GM12878 (cell line): ENCODE measurements around the gene HUWE1. TPM values are rescaled to one million over a fixed set of nuclear protein-coding genes. Genes with fewer than 3 reads are reported as not detected.

Experiments used
- BHLHE40 ChIP-seq, 2 experiments: fragments of 450-650 bp in 1 of 2; IDR thresholded peaks; 2 replicates each; pipeline ENCODE4 v1.6.1; 2011 to 2017; ENCODE audit warnings: low read depth in 2 of 2, borderline replicate concordance in 1 of 2, improper control_type of control experiment in 1 of 2, low read length in 1 of 2, mild to moderate bottlenecking in 1 of 2
- BRCA1 ChIP-seq: IDR thresholded peaks from 2 replicates; pipeline ENCODE4 v1.6.1; 2011; ENCODE audit warnings: low read depth, low read length, improper control_type of control experiment
- CBX5 ChIP-seq: sonication (generic); IDR thresholded peaks from 2 replicates; pipeline ENCODE4 v1.6.1; 2016; ENCODE audit warnings: low read depth, moderate library complexity, mild to moderate bottlenecking, inconsistent platforms
- DPF2 ChIP-seq: fragments of 450-650 bp; IDR thresholded peaks from 2 replicates; pipeline ENCODE4 v1.6.1; 2017; ENCODE audit warnings: mild to moderate bottlenecking
- IKZF1 ChIP-seq: fragments of 450-650 bp; conservative IDR thresholded peaks from 2 replicates; pipeline ENCODE4 v1.6.1; 2017; ENCODE audit warnings: antibody characterized with exemption, mild to moderate bottlenecking
- KLF5 ChIP-seq: fragments of 450-650 bp; IDR thresholded peaks from 2 replicates; pipeline ENCODE4 v1.6.1; 2014; ENCODE audit warnings: mild to moderate bottlenecking; ENCODE audit not compliant: partially characterized antibody
- NR2F1 ChIP-seq: fragments of 450-650 bp; conservative IDR thresholded peaks from 2 replicates; pipeline ENCODE4 v1.6.1; 2017; ENCODE audit warnings: mild to moderate bottlenecking
- RB1 ChIP-seq: fragments of 450-650 bp; formaldehyde crosslinking; IDR thresholded peaks from 2 replicates; pipeline ENCODE4 v1.6.1; 2017; ENCODE audit warnings: mild to moderate bottlenecking, borderline replicate concordance
- SIX5 ChIP-seq: IDR thresholded peaks from 2 replicates; pipeline ENCODE4 v1.6.1; 2011; ENCODE audit warnings: mild to moderate bottlenecking, low read depth, low read length, moderate library complexity; ENCODE audit not compliant: severe bottlenecking
- SMAD1 ChIP-seq: fragments of 450-650 bp; IDR thresholded peaks from 2 replicates; pipeline ENCODE4 v1.6.1; 2018; ENCODE audit warnings: mild to moderate bottlenecking, low read depth; ENCODE audit not compliant: partially characterized antibody
- STAT1 ChIP-seq: fragments of 450-650 bp; conservative IDR thresholded peaks from 2 replicates; pipeline ENCODE4 v1.6.1; 2014; ENCODE audit warnings: antibody characterized with exemption, mild to moderate bottlenecking
- SUPT20H ChIP-seq: IDR thresholded peaks from 2 replicates; pipeline ENCODE4 v1.6.1; 2011; ENCODE audit warnings: low read depth, mild to moderate bottlenecking, low read length, moderate library complexity, borderline replicate concordance; ENCODE audit not compliant: control insufficient read depth
- TCF7 ChIP-seq: IDR thresholded peaks from 2 replicates; pipeline ENCODE4 v1.6.1; 2014; ENCODE audit warnings: antibody characterized with exemption, borderline replicate concordance
- ZNF384 ChIP-seq: IDR thresholded peaks from 2 replicates; pipeline ENCODE4 v1.6.1; 2012; ENCODE audit warnings: low read depth, mild to moderate bottlenecking, low read length, improper control_type of control experiment, borderline replicate concordance
- ZZZ3 ChIP-seq: IDR thresholded peaks from 2 replicates; pipeline ENCODE4 v1.6.1; 2011; ENCODE audit warnings: low read depth; ENCODE audit not compliant: control insufficient read depth, insufficient read length
- polyA plus RNA-seq, 11 experiments: library from polyadenylated mRNA; depleted of rRNA in 4 of 11; unstranded in 6 of 11; stranded (reverse) in 5 of 11; fragments of >200 nt; fragmentation: Nextera tagmentation in 4 of 11; fragmentation: Illumina TruSeq in 1 of 11; extraction: Ambion mirVana in 4 of 11; extraction: Trizol in 1 of 11; gene quantifications; 1 replicate in 1 of 11; 2 replicates in 10 of 11; pipeline versions ENCODE4 v1.2.1 to v1.2.3, GENCODE V29; 2011 to 2016; ENCODE audit warnings: inconsistent platforms in 2 of 11, missing spikeins in 2 of 11, low read depth in 1 of 11
- total RNA-seq, 4 experiments: library from RNA; depleted of rRNA in 3 of 4; stranded (reverse); fragments of >200 nt in 3 of 4; fragmentation: Illumina TruSeq in 1 of 4; extraction: Trizol in 1 of 4; gene quantifications; 2 replicates each; pipeline versions ENCODE4 v1.2.1 to v1.2.3, GENCODE V29; 2013 to 2021
- TF ChIP-seq, protein P1 (sequence below): IDR thresholded peaks from 2 replicates; pipeline ENCODE4 v1.6.1; 2012; ENCODE audit warnings: low read depth, low read length, improper control_type of control experiment
- TF ChIP-seq, protein P2 (sequence below): IDR thresholded peaks from 2 replicates; pipeline ENCODE4 v1.6.1; 2011; ENCODE audit warnings: borderline replicate concordance, low read depth, mild to moderate bottlenecking, moderate library complexity, low read length; ENCODE audit not compliant: insufficient read depth, poor library complexity, severe bottlenecking
- TF ChIP-seq, protein P3 (sequence below): fragments of 450-650 bp; formaldehyde crosslinking; IDR thresholded peaks from 2 replicates; pipeline ENCODE4 v1.5.0; 2022; ENCODE audit warnings: mild to moderate bottlenecking, missing genetic modification characterization
- TF ChIP-seq, protein P4 (sequence below): IDR thresholded peaks from 2 replicates; pipeline ENCODE4 v1.6.1; 2011; ENCODE audit warnings: mild to moderate bottlenecking, low read depth, low read length, moderate library complexity; ENCODE audit not compliant: insufficient replicate concordance
- TF ChIP-seq, protein P5 (sequence below): fragments of 450-650 bp; IDR thresholded peaks from 2 replicates; pipeline ENCODE4 v1.6.1; 2017; ENCODE audit warnings: borderline replicate concordance

HUWE1 gene
- total and polyA plus RNA-seq, 10 of the 15 experiments (the other 5 are each of a cell fraction or from before 2014, with no cell fraction given), result 35.9 to 280 (median 100) TPM

DNA sequence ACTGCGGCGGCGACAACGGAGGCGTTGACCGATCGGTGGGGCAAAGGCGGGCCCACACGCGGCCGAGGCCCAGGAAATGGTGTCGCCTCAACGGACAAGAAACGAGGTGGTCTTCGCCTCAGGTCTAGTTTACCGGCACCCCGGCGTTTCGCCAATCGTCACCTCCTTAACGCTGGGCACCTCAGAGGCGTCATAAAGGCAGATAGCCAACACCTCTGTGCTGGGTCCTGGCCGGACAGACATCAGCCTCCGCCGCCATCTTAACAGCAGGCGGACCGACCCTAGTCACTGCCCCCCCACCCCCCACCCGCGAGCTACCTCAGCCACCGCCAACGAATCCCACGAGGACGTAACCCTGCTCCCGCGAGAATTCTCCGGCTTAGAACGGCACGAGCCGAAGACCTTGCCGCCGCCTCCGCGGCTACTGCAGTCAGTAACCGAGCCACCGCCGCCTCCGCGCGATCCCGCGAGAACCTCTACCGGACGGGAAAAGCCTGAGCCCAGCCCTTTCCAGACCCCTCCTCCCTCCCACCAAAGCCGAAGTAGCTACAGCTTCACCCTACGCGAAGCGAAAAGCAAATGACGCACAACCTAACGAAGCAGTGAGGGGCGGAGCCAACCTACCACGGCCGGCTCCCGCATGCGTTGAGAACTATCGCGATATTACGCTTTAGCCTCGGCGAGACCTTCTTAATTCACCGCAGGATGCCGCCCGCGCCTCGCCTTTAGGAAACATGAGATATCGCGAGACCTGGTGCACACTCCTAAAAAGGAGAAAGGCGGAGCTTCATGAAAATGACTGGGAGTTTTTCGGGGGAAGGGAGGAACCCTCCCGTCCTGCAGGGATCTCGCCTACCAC lies 2.7 kb downstream of the HUWE1 start (continued):
- TF ChIP-seq, protein P1, sequence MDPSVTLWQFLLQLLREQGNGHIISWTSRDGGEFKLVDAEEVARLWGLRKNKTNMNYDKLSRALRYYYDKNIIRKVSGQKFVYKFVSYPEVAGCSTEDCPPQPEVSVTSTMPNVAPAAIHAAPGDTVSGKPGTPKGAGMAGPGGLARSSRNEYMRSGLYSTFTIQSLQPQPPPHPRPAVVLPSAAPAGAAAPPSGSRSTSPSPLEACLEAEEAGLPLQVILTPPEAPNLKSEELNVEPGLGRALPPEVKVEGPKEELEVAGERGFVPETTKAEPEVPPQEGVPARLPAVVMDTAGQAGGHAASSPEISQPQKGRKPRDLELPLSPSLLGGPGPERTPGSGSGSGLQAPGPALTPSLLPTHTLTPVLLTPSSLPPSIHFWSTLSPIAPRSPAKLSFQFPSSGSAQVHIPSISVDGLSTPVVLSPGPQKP, result no peak
- TF ChIP-seq IKZF1 (0 out of 2 replicates have a peak, but pooled peaks have one; percentile 54), ZZZ3 (no peak), SUPT20H (no peak), RB1 (0 out of 2 replicates have a peak, but pooled peaks have one; percentile 17), CBX5 (no peak; the same call in 1 of the 2 replicates), KLF5 (no peak), BHLHE40 (IDR thresholded peaks at IDR 0.05; ENCODE audit: borderline replicate concordance in 1 of 2, low read depth in 2 of 2, low read length in 1 of 2) (peak; percentile 74 to 88; a peak in 3 of 4 replicates), DPF2 (no peak), SIX5 (no peak), BRCA1 (peak; percentile 76; the same call in 1 of the 2 replicates), SMAD1 (no peak), TCF7 (no peak), STAT1 (no peak), NR2F1 (no peak), ZNF384 (no peak)
- TF ChIP-seq, protein P2, sequence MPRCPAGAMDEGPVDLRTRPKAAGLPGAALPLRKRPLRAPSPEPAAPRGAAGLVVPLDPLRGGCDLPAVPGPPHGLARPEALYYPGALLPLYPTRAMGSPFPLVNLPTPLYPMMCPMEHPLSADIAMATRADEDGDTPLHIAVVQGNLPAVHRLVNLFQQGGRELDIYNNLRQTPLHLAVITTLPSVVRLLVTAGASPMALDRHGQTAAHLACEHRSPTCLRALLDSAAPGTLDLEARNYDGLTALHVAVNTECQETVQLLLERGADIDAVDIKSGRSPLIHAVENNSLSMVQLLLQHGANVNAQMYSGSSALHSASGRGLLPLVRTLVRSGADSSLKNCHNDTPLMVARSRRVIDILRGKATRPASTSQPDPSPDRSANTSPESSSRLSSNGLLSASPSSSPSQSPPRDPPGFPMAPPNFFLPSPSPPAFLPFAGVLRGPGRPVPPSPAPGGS, result no peak
- TF ChIP-seq, protein P3, sequence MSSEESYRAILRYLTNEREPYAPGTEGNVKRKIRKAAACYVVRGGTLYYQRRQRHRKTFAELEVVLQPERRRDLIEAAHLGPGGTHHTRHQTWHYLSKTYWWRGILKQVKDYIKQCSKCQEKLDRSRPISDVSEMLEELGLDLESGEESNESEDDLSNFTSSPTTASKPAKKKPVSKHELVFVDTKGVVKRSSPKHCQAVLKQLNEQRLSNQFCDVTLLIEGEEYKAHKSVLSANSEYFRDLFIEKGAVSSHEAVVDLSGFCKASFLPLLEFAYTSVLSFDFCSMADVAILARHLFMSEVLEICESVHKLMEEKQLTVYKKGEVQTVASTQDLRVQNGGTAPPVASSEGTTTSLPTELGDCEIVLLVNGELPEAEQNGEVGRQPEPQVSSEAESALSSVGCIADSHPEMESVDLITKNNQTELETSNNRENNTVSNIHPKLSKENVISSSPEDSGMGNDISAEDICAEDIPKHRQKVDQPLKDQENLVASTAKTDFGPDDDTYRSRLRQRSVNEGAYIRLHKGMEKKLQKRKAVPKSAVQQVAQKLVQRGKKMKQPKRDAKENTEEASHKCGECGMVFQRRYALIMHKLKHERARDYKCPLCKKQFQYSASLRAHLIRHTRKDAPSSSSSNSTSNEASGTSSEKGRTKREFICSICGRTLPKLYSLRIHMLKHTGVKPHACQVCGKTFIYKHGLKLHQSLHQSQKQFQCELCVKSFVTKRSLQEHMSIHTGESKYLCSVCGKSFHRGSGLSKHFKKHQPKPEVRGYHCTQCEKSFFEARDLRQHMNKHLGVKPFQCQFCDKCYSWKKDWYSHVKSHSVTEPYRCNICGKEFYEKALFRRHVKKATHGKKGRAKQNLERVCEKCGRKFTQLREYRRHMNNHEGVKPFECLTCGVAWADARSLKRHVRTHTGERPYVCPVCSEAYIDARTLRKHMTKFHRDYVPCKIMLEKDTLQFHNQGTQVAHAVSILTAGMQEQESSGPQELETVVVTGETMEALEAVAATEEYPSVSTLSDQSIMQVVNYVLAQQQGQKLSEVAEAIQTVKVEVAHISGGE (CRISPR knock-in tag), result no peak
- TF ChIP-seq, protein P4, sequence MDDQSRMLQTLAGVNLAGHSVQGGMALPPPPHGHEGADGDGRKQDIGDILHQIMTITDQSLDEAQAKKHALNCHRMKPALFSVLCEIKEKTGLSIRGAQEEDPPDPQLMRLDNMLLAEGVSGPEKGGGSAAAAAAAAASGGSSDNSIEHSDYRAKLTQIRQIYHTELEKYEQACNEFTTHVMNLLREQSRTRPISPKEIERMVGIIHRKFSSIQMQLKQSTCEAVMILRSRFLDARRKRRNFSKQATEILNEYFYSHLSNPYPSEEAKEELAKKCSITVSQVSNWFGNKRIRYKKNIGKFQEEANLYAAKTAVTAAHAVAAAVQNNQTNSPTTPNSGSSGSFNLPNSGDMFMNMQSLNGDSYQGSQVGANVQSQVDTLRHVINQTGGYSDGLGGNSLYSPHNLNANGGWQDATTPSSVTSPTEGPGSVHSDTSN, result no peak
- TF ChIP-seq, protein P5, sequence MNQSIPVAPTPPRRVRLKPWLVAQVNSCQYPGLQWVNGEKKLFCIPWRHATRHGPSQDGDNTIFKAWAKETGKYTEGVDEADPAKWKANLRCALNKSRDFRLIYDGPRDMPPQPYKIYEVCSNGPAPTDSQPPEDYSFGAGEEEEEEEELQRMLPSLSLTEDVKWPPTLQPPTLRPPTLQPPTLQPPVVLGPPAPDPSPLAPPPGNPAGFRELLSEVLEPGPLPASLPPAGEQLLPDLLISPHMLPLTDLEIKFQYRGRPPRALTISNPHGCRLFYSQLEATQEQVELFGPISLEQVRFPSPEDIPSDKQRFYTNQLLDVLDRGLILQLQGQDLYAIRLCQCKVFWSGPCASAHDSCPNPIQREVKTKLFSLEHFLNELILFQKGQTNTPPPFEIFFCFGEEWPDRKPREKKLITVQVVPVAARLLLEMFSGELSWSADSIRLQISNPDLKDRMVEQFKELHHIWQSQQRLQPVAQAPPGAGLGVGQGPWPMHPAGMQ, result peak; percentile 86
